ENCODE data around the gene CLN6. TPM values are rescaled to one million over a fixed set of nuclear protein-coding genes. Genes with fewer than 3 reads are reported as not detected.

Gene CLN6
- total RNA-seq, 1 experiment from 2014 or later, result 31.4 TPM

GRCh38 chr15:68220489-68220888, 9.0 kb downstream of the CLN6 start:
- TF ChIP-seq, protein P1, sequence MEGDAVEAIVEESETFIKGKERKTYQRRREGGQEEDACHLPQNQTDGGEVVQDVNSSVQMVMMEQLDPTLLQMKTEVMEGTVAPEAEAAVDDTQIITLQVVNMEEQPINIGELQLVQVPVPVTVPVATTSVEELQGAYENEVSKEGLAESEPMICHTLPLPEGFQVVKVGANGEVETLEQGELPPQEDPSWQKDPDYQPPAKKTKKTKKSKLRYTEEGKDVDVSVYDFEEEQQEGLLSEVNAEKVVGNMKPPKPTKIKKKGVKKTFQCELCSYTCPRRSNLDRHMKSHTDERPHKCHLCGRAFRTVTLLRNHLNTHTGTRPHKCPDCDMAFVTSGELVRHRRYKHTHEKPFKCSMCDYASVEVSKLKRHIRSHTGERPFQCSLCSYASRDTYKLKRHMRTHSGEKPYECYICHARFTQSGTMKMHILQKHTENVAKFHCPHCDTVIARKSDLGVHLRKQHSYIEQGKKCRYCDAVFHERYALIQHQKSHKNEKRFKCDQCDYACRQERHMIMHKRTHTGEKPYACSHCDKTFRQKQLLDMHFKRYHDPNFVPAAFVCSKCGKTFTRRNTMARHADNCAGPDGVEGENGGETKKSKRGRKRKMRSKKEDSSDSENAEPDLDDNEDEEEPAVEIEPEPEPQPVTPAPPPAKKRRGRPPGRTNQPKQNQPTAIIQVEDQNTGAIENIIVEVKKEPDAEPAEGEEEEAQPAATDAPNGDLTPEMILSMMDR (IDR thresholded peaks at IDR 0.05; ENCODE audit: unreplicated experiment), result no peak
- Mint-ChIP-seq H3K4me1 (ENCODE audit: insufficient read depth, unreplicated experiment) (peaks cover 6% of the 10 kb centered on the region), H3K4me3 (ENCODE audit: unreplicated experiment) (no peak overlapping the region), H3K36me3 (ENCODE audit: insufficient read depth, unreplicated experiment) (peaks cover 23% of the 10 kb centered on the region), H3K9me3 (ENCODE audit: unreplicated experiment) (no peaks in the 10 kb centered on the region), H3K27ac (ENCODE audit: low read depth, unreplicated experiment) (no peak overlapping the region), H3K27me3 (ENCODE audit: insufficient read depth, unreplicated experiment) (no peaks in the 10 kb centered on the region)
- intact Hi-C loops (cut with micrococcal nuclease), result no loop called here
- BruUV-seq (replicated peaks), result no TSS peak
- POLR2A ChIA-PET, result interaction anchor here (1.2 to 1.7 kb wide), 2 partner anchors 8 to 9 kb away, joined by 3 to 8 read pairs; partner anchors contain the start of gene CLN6
- DNase-seq (ENCODE audit: unreplicated experiment), result no peak
- CTCF ChIA-PET, result interaction anchor here (0.6 to 2.0 kb wide), 2 partner anchors 10 to 387 kb away, joined by 3 to 6 read pairs; no protein-coding TSS in a partner anchor

DNA sequence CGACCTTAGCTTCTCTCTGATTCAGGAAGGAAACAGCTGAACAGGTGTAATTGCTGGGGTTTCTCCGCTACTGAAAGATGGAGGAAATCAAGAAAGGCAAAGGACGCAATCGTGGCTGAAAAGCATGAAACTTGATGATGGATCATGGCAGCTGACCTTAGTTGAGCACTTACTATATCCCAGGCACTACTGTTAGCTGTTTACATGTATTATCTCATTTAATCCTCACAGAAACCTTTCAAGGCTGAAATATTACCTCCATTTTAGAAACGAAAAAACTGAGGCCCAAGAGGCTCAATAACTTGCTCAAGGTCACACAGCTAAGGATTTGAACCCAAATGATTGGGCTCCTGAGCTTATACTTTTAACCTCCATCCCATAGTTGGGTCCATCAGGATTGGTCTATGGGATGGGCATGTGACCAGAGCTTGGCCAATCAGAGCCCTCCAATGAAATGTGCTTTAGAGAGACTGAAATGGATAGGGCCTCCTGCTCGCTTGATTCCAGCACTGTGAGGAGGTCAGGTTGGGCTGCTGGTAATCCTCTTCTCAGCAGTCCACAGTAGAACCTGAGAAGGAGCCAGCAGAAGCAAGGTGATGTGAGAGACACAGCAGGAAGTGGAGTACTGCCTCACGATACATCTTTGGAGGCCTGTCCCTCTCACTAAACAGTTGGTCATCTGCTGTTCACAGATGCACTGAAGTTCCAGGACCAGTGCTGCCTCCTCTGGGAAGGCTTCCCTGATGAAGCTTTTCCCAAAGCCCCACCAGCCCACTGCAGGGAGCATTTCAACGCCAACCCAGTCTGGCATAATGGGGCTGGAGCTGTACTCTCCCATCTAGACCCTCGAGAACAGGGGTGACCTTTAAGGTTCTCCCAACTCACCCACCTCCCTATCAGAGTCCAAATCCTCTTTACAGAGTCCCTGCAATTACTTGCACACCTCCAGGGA, 10.4 kb downstream of the CLN6 start:
- Mint-ChIP-seq H3K4me1 (ENCODE audit: insufficient read depth, unreplicated experiment) (no peaks in the 10 kb centered on the region), H3K27ac (ENCODE audit: low read depth, unreplicated experiment) (no peak overlapping the region), H3K27me3 (ENCODE audit: insufficient read depth, unreplicated experiment) (no peaks in the 10 kb centered on the region), H3K4me3 (ENCODE audit: unreplicated experiment) (no peak overlapping the region), H3K9me3 (ENCODE audit: unreplicated experiment) (no peaks in the 10 kb centered on the region), H3K36me3 (ENCODE audit: insufficient read depth, unreplicated experiment) (peaks cover 22% of the 10 kb centered on the region)
- BruUV-seq (replicated peaks), result no TSS peak
- ChIA-PET CTCF (interaction anchor here (0.5 to 2.0 kb wide), 3 partner anchors 8 to 64 kb away, joined by 3 to 6 read pairs (median 4); no protein-coding TSS in a partner anchor), POLR2A (interaction anchor here (0.7 to 1.7 kb wide), 2 partner anchors 10 to 58 kb away, joined by 3 to 8 read pairs; partner anchors contain the start of genes CLN6 and FEM1B)
- intact Hi-C loops (cut with micrococcal nuclease), result no loop called here
- no peak for DNase-seq (ENCODE audit: unreplicated experiment)
- TF ChIP-seq, protein P1 (IDR thresholded peaks at IDR 0.05; ENCODE audit: unreplicated experiment), result no peak

GRCh38 chr15:68218331-68218730, 11.2 kb downstream of the CLN6 start:
- TF ChIP-seq, protein P1 (IDR thresholded peaks at IDR 0.05; ENCODE audit: unreplicated experiment), result no peak
- H3K9me3 Mint-ChIP-seq (ENCODE audit: unreplicated experiment), result no peaks in the 10 kb centered on the region
- no peak overlapping the region for H3K4me3 Mint-ChIP-seq (ENCODE audit: unreplicated experiment)
- ChIA-PET POLR2A (no interaction called here), CTCF (interaction anchor here (1.4 kb wide), 1 partner anchor 63 kb away, joined by 3 read pairs; no protein-coding TSS in a partner anchor)
- no peak overlapping the region for H3K27ac Mint-ChIP-seq (ENCODE audit: low read depth, unreplicated experiment)
- no peaks in the 10 kb centered on the region for H3K4me1 Mint-ChIP-seq (ENCODE audit: insufficient read depth, unreplicated experiment)
- intact Hi-C loops (cut with micrococcal nuclease), result no loop called here
- no TSS peak for BruUV-seq (replicated peaks)
- DNase-seq (ENCODE audit: unreplicated experiment), result no peak
- H3K36me3 Mint-ChIP-seq (ENCODE audit: insufficient read depth, unreplicated experiment), result peaks cover 22% of the 10 kb centered on the region
- H3K27me3 Mint-ChIP-seq (ENCODE audit: insufficient read depth, unreplicated experiment), result no peaks in the 10 kb centered on the region

- H3K36me3 Mint-ChIP-seq (ENCODE audit: insufficient read depth, unreplicated experiment), result peaks cover 22% of the 10 kb centered on the region
- CTCF ChIA-PET, result interaction anchor here (0.6 kb wide), 1 partner anchor 22 kb away, joined by 3 read pairs; no protein-coding TSS in a partner anchor
- no peaks in the 10 kb centered on the region for H3K4me1 Mint-ChIP-seq (ENCODE audit: insufficient read depth, unreplicated experiment)
- no peak overlapping the region for H3K27ac Mint-ChIP-seq (ENCODE audit: low read depth, unreplicated experiment)
- POLR2A ChIA-PET, result interaction anchor here (1.0 kb wide), 1 partner anchor 19 kb away, joined by 4 read pairs; no protein-coding TSS in a partner anchor
- TF ChIP-seq, protein P1 (IDR thresholded peaks at IDR 0.05; ENCODE audit: unreplicated experiment), result no peak
- DNase-seq (ENCODE audit: unreplicated experiment), result no peak
- no peak overlapping the region for H3K4me3 Mint-ChIP-seq (ENCODE audit: unreplicated experiment)
- intact Hi-C loops (cut with micrococcal nuclease), result no loop called here
- H3K27me3 Mint-ChIP-seq (ENCODE audit: insufficient read depth, unreplicated experiment), result no peaks in the 10 kb centered on the region
- H3K9me3 Mint-ChIP-seq (ENCODE audit: unreplicated experiment), result no peaks in the 10 kb centered on the region
- BruUV-seq (replicated peaks), result no TSS peak
Observed at GRCh38 chr15:68217341-68217740, 12.2 kb downstream of the CLN6 start.
